Measurements from ENCODE around the gene GRM7.
A peak's percentile ranks its signal among the peaks of the same experiment; 100 is the strongest.

GRM7 gene

DNA sequence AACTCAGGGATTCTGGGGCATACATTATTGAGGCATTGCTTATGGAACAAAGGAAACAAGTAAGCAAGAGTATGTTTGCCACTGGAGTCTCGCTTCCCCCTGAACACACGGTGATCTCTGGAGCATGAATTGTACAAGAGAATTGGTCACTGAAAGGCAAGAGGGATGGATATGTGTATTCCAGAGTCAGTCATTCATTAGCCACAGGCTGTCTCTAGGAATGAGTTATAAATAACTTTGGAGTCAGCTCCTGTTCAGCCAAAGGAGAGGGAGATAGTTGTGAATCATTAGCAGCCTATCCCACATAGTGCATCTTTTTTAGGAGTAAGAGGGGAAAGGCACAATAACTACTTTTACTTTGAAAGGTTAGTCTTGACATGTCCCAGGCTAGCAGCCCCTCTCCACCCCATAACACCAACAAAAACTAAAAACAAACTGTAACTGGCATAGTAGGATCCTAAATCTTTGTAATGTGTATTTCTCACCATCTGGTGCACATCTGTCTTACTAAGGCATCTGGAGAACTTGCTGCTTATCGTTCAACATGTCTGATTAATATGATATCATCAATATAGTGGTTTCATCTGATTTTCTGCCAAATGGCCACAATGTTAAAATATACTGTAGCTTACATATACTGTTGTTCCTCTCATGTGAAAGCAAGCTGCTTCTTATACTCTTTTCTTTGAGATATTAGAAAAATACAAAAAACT, 462.2 kb downstream of the GRM7 start:
- DNase-seq, result no peak

GRCh38 chr3:7328339-7328738, 467.4 kb downstream of the GRM7 start:
- DNase-seq, result no peak

GRCh38 chr3:7332696-7333095, 471.8 kb downstream of the GRM7 start:
- DNase-seq, result no peak

DNA sequence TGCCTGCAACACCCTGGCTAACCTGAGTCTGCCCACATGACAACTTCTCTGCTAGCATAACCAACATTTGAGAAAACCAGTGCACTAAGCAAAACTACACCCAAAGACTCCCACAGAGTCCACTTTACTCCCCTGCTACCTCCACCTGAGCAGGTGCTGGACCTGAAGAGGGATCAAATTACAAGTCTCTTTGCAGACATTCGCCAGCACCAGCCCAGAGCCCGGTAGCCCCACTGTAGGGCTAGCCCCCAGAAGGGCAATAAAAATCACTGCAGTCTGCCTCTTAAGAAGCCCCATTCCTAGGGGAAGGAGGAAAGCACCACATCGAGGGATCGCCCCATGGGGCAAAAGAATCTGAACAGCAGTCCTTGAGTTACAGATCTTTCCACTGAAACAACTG, 472.2 kb downstream of the GRM7 start:
- DNase-seq, result no peak

- DNase-seq, result no peak
These were observed 479.9 kb downstream of the GRM7 start for GRCh38 chr3:7340795-7341194.

DNA sequence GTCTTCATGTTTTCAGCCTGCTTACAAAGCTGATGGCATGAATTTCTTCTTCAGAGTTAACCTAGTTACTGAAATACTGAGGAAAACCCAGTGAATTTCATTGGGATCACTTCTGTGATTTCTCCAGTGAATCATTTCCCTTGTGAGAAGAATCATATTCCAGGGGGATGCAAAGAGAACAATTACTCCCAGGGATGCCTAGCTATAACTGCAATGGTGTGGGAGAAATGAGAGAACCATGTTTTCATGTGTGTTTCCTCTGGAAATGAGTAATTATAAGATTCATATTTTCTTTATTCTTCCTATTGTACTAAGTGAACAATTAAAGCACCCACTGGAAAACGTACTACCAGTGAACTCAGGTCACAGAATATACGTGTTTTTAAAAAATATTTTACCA, 485.4 kb downstream of the GRM7 start:
- no peak for DNase-seq

GRCh38 chr3:7357101-7357500, 496.2 kb downstream of the GRM7 start:
- DNase-seq, result no peak

- no peak for DNase-seq
These were observed 507.1 kb downstream of the GRM7 start for GRCh38 chr3:7367968-7368367.

DNA sequence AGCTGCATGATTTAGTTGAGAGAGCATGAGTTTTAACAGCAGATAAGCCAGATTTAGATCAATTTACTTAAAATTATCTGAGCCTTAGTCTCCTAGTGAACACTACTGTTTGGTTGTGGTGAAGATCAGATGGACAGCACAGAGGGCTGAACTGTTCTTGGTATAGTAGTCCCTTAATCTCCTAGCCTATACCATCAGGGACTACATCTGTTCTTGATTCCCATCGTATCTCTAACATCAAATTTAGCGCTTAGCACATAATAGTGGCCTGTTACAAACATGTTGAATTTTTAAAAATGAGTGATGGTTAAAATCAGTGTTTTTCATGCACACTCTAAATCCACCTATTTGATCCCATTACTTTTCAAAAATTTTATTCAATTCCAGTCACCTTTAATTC, 507.7 kb downstream of the GRM7 start:
- DNase-seq, result no peak

DNA sequence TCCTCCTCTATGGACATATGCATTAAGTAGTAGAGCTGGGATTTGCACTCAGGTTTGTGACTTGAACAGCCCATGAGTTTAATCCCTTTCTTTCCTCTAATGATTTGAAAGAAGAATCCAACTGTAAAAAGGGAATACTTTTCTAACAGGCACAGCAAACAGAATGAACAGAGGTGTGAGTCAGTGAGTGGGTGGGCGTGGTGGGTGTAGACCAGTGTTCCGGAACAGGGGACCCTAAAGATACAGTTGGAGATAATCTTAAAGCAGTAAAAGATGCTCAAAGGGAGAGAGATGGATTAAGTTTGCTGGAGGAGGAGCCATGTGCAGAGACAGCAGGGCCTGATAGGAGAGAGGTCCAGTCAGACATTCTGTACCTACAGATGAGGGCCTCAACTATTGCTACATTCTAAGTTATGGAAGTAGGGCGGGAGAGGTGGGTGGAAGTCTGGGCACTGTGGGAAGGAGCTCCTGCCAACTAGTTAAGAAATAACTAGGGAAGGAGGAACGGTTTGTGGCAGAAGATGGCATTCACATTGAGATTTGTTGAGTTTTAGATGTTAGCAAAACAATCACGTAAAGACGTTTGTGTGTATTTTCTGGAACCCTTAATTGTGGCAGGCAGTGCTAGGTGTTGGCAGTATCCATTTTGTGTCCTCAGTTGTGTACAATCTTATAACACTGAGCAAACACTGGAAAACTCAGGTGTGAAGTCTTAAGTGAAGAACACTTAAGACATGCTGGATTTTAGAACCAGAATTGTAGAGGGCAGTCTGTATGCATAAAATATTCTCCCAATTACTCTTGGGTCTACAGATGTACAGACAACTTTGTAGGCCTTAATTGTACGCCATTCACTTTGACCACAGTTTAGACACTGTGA, 511.0 kb downstream of the GRM7 start:
- DNase-seq, result no peak

DNA sequence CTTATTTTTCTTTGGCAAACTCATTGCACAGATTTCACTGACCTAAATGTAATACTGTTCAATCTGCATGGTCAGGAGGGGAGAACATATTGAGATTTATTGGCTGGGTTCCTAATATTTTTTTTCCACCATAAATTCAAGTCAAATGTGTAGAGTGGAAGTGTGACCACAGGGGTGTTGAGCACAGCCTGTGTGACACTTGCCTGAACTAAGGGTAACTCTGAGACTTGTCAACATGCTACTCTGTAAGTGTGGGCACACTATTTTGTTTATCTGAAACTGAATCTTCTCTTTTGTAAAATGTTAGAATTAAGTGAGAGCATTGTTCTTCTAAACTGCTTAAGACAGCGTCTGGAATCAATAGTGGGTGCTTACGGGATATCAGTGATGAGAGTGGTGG, 516.2 kb downstream of the GRM7 start:
- no peak for DNase-seq

DNA sequence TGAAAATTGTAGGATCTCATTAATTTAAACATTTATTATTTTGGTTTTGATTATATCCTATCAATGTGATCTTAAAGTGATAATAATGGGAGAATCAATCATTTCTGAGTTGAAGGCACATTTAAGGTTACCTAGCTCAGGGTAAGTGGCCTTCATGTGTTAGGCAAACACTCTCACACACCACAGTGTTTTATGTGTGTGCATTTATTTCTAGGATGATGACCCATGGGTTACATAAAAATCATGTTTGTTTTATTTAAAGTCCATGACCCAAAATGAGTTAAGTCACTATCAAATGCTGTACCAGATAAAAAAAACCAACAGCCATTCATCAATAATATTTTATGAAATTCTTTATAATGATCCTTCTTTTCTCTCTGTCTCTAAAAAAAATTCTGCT, 520.8 kb downstream of the GRM7 start:
- no peak for DNase-seq

- DNase-seq, result peak; percentile 15
These were observed 521.5 kb downstream of the GRM7 start for GRCh38 chr3:7382293-7383010.

- no peak for DNase-seq
These were observed 524.7 kb downstream of the GRM7 start for GRCh38 chr3:7385635-7386034.

DNA sequence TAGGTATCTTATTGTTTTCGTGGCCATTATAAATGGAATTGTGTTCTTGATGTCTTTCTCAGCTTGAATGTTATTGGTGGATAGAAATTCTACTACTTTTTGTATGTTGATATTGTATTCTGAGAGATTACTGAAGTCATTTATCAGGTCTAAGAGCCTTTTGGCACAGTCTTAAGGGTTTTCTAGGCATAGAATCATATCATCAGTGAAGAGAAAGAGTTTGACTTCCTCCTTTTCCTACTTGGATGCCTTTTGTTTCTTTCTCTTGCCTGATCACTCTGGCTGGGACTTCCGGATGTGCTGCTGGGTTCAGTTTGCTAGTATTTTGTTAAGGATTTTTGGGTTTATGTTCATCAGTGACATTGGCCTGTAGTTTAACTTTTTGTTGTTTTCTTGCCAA, 527.1 kb downstream of the GRM7 start:
- no peak for DNase-seq

DNA sequence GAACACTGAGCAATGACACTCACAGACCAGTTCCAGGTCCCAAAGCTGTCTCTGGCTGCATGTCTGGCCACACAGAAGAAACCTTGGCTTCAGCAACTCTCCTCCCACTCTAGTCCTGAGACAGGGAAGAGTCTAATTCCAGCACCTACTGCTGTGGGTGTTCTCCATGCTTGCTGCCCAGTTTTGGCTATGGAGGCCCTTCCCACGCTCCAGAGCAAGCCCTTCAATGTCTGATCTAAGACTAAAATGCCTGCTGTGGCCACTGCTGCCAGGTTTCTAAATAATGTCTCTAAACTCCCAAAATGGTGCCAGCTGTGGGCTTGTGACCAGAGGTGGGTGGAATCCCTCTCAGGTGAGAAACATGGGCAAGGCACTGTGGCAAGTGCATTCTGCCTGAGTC, 531.3 kb downstream of the GRM7 start:
- no peak for DNase-seq

GRCh38 chr3:7393944-7394605, 533.2 kb downstream of the GRM7 start:
- DNase-seq, result no peak

- DNase-seq, result no peak
These were observed 535.6 kb downstream of the GRM7 start for GRCh38 chr3:7396534-7396933.

DNA sequence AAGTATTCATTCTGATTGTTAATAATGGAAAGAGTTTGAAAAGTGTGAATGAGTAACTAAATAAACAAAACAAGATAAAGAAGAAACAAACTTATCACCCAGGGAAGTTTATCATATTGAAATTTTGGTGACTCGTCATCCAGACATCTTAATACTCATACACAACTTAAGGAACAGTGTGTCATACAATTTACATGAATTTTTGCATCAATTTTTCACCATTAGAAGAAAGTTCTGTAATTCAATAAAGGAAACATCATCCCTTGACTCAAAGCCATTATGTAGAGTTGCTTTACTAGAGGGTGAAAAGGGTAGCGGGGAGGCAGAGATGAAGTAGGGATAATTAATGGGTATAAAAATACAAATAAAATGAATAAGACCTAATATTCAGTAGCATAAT, 536.2 kb downstream of the GRM7 start:
- DNase-seq, result no peak

DNA sequence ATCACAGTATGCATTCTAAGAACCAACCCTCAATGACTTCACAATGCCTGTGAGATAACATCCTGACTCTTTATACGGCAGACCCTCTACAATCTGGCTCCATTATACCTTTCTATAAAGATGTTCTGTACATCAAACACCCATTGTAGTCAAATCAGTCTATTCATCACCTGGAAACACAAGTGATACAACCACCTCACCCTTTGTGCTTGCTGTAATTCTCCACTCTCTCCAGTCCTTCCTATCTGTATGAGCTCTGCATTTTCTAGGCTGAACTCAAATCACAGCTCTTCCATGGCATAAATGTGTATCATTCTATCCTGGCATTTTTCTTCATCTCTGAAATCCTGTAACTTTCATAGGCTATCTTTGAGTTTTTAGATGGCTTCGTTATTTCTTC, 539.4 kb downstream of the GRM7 start:
- no peak for DNase-seq

DNA sequence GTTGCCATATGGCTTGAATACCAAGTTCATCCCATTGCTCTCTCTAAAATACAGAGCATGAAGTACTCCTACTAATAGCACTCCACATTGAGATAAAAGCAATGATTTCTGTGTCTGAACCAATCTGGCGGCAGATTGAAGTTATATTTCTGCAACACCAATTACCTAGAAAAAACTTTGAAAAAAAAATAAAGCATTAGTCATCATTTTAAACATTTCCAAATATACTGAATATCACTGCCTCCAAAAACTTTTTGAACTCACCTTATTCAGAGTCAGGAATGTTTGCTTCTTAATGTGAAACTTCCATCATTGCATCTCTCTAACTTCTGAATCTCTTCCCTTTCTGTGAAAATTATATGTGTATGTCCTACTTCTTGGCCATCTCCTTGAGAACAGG, 540.5 kb downstream of the GRM7 start:
- no peak for DNase-seq

GRCh38 chr3:7407107-7407506, 546.2 kb downstream of the GRM7 start:
- no peak for DNase-seq

DNA sequence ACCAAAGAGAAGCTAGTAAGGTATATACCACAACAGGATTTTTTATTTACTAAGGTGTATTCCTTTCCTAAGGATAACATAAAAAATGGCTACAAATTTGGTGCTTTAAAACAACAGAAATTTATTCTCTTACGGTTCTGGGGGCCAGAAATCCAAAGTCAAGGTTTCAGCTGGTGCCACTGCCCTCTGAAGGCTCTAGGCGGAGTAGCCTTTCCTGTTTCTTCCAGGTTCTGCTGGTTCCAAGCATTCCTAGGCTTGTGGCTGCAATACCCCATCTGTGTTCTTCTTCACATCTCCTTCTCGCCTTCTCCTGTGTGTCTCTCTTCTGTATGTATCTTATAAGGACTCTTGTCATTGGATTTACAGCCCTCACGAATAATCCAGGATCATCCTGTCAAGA, 549.9 kb downstream of the GRM7 start:
- DNase-seq, result no peak
